Ovary (tissue), 10 donors: ENCODE measurements around the gene CLEC11A. TPM values are rescaled to one million over a fixed set of nuclear protein-coding genes. Genes with fewer than 3 reads are reported as not detected.
A peak's percentile ranks its signal among the peaks of the same experiment; 100 is the strongest.

Experiments
- DNase-seq, 5 donors: peaks; one replicate each; pipeline ENCODE4 v3.0.0-alpha.2; 2019 to 2020
- H3K27ac ChIP-seq, 2 donors: fragments of 200-600 bp; one replicate each; pipeline versions ENCODE4 v1.5.1 to v1.8.0; 2019 to 2022
- H3K27me3 ChIP-seq: fragments of 200-600 bp; one replicate; pipeline ENCODE4 v1.8.0; 2022
- H3K36me3 ChIP-seq: fragments of 200-600 bp; sonication (generic); one replicate; pipeline ENCODE4 v1.5.1; 2019
- H3K4me1 ChIP-seq: one replicate; pipeline ENCODE4 v1.8.1; 2013; ENCODE audit warnings: mild to moderate bottlenecking, moderate library complexity; ENCODE audit not compliant: insufficient read depth
- H3K4me3 ChIP-seq: fragments of 200-600 bp; sonication (generic); one replicate; pipeline ENCODE4 v1.5.1; 2017
- H3K9me3 ChIP-seq, 2 donors: fragments of 200-600 bp in 1 of 2; sonication (generic) in 1 of 2; one replicate each; pipeline versions ENCODE4 v1.5.1 to v1.8.1; 2013 to 2019; ENCODE audit warnings: mild to moderate bottlenecking in 1 of 2, moderate library complexity in 1 of 2
- EP300 ChIP-seq: sonication (generic); formaldehyde crosslinking; IDR thresholded peaks from one replicate; pipeline ENCODE4 v1.6.1; 2017; ENCODE audit warnings: antibody characterized with exemption
- POLR2A ChIP-seq: fragments of 450-650 bp; IDR thresholded peaks from one replicate; pipeline ENCODE4 v1.6.1; 2017; ENCODE audit warnings: antibody characterized with exemption, mild to moderate bottlenecking, moderate library complexity
- WGBS, 3 donors: extraction: QIAGEN DNeasy Blood & Tissue Kit in 1 of 3; methylation state at CpG; one replicate each; pipeline versions ENCODE4 v1.1.5 to v1.1.7; 2013 to 2017; 5-methylcytosine and 5-hydroxymethylcytosine counted together
- intact Hi-C, 4 donors: fragments of 100-400 bp; cut with DNase I; formaldehyde crosslinking; loops; one replicate each; pipeline versions ENCODE4 v1.11.0 to v1.15.1; 2022 to 2023
- long read RNA-seq, 3 donors: library from polyadenylated mRNA in 2 of 3; unstranded in 2 of 3; transcript quantifications; one replicate each; pipeline ENCODE4 v2.0.0 and lab custom pipeline, GENCODE V29; 2021 to 2026
- polyA plus RNA-seq, 2 donors: library from polyadenylated mRNA; stranded (reverse); fragments of 200-250 nt in 1 of 2; fragments of 350-450 nt in 1 of 2; fragmentation: Illumina TruSeq in 1 of 2; extraction: RNeasy Lipid Tissue Mini Kit (QIAGEN cat#74804) in 1 of 2; gene quantifications; one replicate each; pipeline ENCODE4 v1.2.3, GENCODE V29; 2013 to 2014
- total RNA-seq, 7 donors: library from RNA; depleted of rRNA in 2 of 7; stranded (reverse); fragments of >200 nt in 2 of 7; fragmentation: NEBNext Ultra II Directional in 3 of 7; extraction: Animal tissue kit (Norgen Biotek cat#: 25700) in 3 of 7; gene quantifications; one replicate each; pipeline versions ENCODE4 v1.1.0 to v1.2.4, GENCODE V29; 2016 to 2023
- TF ChIP-seq, protein P1 (sequence below), 3 donors: fragments of 450-650 bp in 2 of 3; fragments of 200-600 bp in 1 of 3; IDR thresholded peaks; one replicate each; pipeline versions ENCODE4 v1.5.1 to v1.8.0; 2016 to 2022; ENCODE audit warnings: antibody characterized with exemption in 3 of 3, mild to moderate bottlenecking in 1 of 3
- donor health status: DM: no; HTN: no; CAD: no; lungs with moderate emphysema.
- donor health status: DM: no; HTN: no; CAD: no.
- donor health status: Bipolar disorder and iron deficiency.
- donor health status: DM: yes; HTN: yes; CAD: no.
- donor health status: DM: no; HTN: no; CAD: no.
- donor health status: DM: yes; HTN: yes; CAD: no.

The CLEC11A gene, protein sequence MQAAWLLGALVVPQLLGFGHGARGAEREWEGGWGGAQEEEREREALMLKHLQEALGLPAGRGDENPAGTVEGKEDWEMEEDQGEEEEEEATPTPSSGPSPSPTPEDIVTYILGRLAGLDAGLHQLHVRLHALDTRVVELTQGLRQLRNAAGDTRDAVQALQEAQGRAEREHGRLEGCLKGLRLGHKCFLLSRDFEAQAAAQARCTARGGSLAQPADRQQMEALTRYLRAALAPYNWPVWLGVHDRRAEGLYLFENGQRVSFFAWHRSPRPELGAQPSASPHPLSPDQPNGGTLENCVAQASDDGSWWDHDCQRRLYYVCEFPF
- total RNA-seq (100 to 1,000 TPM in 1 of 7 donors, 10 to 100 TPM in 6; 17.3 to 120 (median 33.8) TPM), polyA plus RNA-seq (10 to 100 TPM in 1 of 2 donors, 1 to 10 TPM in 1; 3.8 to 27.9 TPM)
- long read RNA-seq, donor 1, transcript CLEC11A-201 (4 exons, 1,419 nt): major isoform, 13 of 19 reads
- long read RNA-seq, donor 1, partial matches to known transcripts: 2 of 19 reads
- long read RNA-seq, donor 1, other reads (novel, unspliced or antisense): 4 of 19 reads
- long read RNA-seq, donor 2, transcript CLEC11A-201 (4 exons, 1,419 nt): major isoform, 13 of 13 reads
- long read RNA-seq, donor 2, partial matches to known transcripts: 0 of 13 reads
- long read RNA-seq, donor 2, other reads (novel, unspliced or antisense): 0 of 13 reads
- long read RNA-seq, donor 3, transcript CLEC11A-201 (4 exons, 1,419 nt): major isoform, 65 of 81 reads
- long read RNA-seq, donor 3, partial matches to known transcripts: 3 of 81 reads
- long read RNA-seq, donor 3, other reads (novel, unspliced or antisense): 13 of 81 reads

GRCh38 chr19:50723069-50723468, at the start of gene CLEC11A:
Gene CLEC11A (plus strand): TSS chr19:50723364. CDS start chr19:50723526, 162 bp downstream.
- TF ChIP-seq EP300 (no peak), POLR2A (no peak)
- TF ChIP-seq, protein P1, sequence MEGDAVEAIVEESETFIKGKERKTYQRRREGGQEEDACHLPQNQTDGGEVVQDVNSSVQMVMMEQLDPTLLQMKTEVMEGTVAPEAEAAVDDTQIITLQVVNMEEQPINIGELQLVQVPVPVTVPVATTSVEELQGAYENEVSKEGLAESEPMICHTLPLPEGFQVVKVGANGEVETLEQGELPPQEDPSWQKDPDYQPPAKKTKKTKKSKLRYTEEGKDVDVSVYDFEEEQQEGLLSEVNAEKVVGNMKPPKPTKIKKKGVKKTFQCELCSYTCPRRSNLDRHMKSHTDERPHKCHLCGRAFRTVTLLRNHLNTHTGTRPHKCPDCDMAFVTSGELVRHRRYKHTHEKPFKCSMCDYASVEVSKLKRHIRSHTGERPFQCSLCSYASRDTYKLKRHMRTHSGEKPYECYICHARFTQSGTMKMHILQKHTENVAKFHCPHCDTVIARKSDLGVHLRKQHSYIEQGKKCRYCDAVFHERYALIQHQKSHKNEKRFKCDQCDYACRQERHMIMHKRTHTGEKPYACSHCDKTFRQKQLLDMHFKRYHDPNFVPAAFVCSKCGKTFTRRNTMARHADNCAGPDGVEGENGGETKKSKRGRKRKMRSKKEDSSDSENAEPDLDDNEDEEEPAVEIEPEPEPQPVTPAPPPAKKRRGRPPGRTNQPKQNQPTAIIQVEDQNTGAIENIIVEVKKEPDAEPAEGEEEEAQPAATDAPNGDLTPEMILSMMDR (IDR thresholded peaks at IDR 0.05): no peak
- peak within 1 kb of the TSS; percentile 60 for H3K4me3 ChIP-seq
- intact Hi-C loops: loop anchor here in 1 of 4 donors (5.0 to 10.0 kb wide), 2 partner anchors 59 to 358 kb away; partner anchors contain the start of gene NAPSA

GRCh38 chr19:50676625-50677197, 46.5 kb upstream of the CLEC11A start:
- Histone ChIP-seq H3K4me1 (no peaks in the 10 kb centered on the region), H3K36me3 (no peaks in the 10 kb centered on the region), H3K27me3 (no peaks in the 10 kb centered on the region), H3K9me3 (no peaks in the 10 kb centered on the region), H3K27ac (no peak overlapping the region), H3K4me3 (no peak overlapping the region)
- no peak for DNase-seq
- 56 to 75% (median 69%) methylated on average over 1 of the region's 1 CpG for WGBS, 3 donors
- no peak for TF ChIP-seq POLR2A
- TF ChIP-seq, protein P1 (IDR thresholded peaks at IDR 0.05): no peak
- no peak for TF ChIP-seq EP300
- intact Hi-C loops: no loop called here

More at GRCh38 chr19:50723069-50723468, at the start of gene CLEC11A:
- peak; percentile 40 to 68 (median 55) for DNase-seq
- Histone ChIP-seq H3K4me1 (peaks cover 19% of the 10 kb centered on the region), H3K36me3 (no peaks in the 10 kb centered on the region), H3K27me3 (no peaks in the 10 kb centered on the region), H3K27ac (peak within 1 kb of the TSS in 1 of 2 donors; percentile 64), H3K9me3 (no peaks in the 10 kb centered on the region)
- WGBS, 3 donors: 6 to 7% (median 6%) methylated on average over 15 of the region's 15 CpGs

DNA sequence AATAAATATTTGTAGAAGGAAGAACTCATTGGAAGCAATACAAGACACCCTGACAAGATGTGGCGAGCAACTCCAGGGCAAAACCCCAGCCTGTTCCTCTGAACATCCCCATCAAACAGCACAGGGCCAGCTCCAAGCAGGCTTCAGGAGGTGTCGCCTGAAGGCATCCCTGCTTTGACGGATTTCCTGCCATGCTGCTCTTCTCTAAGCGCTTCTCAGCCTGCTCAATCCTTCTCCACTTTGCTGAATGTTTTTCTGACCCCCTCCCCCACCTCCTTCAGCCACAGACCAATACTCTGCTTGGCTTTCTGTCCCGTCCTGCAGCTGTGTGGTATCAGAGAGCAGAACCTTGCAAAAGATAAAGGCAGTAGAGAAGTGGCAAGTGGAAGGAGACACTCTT, 45.5 kb upstream of the CLEC11A start:
- Histone ChIP-seq H3K27me3 (no peaks in the 10 kb centered on the region), H3K27ac (no peak overlapping the region)

More for the DNA sequence above, 45.5 kb upstream of the CLEC11A start:
- H3K4me1 ChIP-seq: no peaks in the 10 kb centered on the region
- TF ChIP-seq, protein P1 (IDR thresholded peaks at IDR 0.05): no peak
- TF ChIP-seq EP300 (no peak), POLR2A (no peak)
- no peak overlapping the region for H3K4me3 ChIP-seq
- intact Hi-C loops: no loop called here
- DNase-seq: no peak
- 84 to 90% (median 88%) methylated on average over 5 of the region's 5 CpGs for WGBS, 3 donors
- H3K36me3 ChIP-seq: no peaks in the 10 kb centered on the region
- H3K9me3 ChIP-seq: no peaks in the 10 kb centered on the region
